HG03280 (cell line): ENCODE data around the gene DIP2B.
"Not testable (repeated sequence)": the region's sequence is repeated elsewhere in the genome, so short reads cannot be mapped to it uniquely, and the experiment has no call there.

ENCODE experiments used
- ATAC-seq: cut with Tn5 transposase; IDR thresholded peaks from one replicate; pipeline ENCODE4 v1.9.1; 2021; ENCODE audit warnings: mild to moderate bottlenecking, moderate library complexity; ENCODE audit not compliant: unreplicated experiment

Gene DIP2B

GRCh38 chr12:50662116-50662510 is 157.3 kb downstream of the DIP2B start:
- ATAC-seq = no peak

- no peak for ATAC-seq
Observed at GRCh38 chr12:50665170-50665569, 160.4 kb downstream of the DIP2B start.

DNA sequence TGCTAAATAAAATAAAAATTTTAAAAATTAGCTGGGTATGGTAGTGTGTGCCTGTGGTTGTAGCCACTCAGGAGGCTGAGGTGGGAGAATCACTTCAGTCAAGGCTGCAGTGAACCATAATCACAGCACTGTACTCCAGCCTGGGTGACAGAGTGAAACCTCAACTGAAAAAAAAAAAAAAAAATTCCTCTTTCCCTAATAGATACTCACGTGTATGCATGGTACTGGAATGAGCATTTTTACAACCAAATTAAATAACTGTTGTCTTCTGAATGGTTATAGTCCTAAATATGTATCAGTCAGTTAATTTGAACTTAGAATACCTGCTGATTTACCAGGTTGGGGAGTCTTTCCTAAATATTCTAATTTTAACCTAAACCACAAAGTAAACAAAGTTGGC is 160.8 kb downstream of the DIP2B start:
- no peak for ATAC-seq

DNA sequence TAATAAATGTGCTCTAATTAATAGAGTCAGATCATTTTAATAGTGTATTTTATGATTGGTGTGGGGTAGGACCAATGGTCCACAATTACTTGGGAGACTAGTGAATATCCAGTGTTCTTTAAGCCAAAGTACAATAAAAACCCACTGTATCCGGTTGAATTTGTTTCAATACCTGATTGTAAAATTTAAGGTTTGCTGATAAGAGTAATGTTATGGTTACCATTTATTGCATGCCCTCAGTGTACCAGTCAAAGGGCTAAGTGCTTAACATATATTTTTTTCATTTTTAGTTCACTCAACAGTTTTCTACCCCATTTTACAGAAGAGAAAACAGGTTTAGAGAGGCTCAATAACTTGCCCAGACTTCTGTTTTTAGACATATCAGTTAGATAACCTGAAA is 161.2 kb downstream of the DIP2B start:
- ATAC-seq = no peak

DNA sequence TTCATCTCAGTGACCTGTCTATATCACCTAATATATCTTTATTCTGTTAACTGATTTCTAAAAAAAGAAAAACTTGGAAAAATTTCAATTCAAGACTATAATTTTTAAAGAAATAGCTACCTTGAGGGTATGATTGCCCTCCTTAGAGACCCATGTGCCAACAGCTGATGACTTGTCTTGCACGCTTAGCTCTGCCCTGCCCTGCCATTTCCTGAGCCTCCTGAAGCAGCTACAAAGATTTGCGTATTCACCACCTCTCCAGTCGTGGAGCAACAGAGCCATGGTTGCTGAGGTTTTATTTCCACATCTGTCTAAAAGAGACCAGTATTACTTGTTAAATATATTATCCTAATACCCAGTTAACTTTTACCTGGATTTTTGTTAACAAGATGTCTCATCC is 167.4 kb downstream of the DIP2B start:
- no peak for ATAC-seq

DNA sequence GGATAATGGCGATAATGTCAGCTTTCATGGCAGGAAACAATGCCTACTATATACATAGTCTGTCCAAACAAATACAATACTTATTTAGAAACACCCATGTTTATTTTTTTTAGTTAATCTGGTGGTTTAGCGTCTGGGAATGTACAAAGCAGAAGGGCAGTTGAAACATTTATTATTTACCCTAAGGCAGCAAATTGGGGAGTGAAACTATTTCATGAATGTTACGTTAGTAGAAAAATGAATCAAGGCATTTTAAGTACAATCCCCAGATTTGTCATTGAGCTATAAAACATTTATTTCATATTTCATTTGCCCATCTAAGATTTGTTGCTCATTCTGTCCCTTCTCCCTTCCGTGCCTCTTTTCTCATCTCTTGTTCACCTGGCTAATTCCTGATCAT is 172.0 kb downstream of the DIP2B start:
- no peak for ATAC-seq

DNA sequence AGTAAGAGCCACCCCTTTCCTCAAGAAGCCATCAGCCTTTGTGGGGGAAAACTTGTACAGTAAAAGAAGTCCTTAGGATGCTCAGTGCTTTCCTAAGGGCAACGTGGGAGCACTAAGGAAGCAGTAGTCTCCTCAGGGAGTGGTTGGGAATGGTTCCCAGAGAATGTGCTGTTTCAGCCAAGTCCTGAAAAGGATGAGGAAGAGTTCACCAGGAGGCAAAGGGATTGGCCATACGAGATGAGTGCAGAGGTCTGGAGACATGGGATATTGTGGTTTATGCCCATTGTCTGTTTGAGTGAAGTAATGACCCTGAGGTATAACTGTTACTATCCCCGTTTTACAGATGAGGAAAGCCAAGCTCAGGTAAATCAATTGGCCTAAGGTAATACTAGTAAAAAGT is 173.1 kb downstream of the DIP2B start:
- ATAC-seq = no peak

DNA sequence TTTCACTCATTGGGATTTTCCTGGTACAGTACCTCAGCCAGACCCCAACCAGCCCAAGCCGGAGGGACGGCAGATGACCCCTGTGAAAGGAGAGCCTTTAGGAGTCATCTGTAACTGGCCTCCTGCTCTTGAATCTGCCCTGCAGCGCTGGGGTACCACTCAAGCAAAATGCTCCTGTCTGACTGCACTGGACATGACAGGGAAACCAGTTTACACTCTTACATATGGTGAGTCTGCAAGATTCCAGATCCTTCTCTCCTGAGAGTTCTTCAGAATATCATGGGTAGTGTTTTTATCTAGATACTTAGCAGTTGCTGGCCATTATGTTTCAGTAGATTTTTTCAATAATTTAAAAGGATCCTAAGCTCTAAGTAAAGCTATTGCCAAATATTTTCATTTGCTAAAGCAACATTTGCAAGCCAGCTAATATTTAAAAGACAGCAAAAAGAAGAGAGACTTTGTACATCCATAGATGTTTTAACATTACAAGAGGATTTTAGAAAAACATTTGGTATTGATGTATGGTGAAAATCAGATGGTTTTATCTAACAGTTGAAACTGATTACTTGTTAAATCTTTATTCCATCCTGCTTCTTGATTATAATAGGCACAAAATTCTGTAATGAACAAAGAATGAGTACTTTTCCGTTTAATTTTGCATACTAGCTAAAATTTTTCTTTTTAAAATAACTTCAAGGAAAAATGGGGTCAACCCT is 174.0 kb downstream of the DIP2B start:
- ATAC-seq = no peak

DNA sequence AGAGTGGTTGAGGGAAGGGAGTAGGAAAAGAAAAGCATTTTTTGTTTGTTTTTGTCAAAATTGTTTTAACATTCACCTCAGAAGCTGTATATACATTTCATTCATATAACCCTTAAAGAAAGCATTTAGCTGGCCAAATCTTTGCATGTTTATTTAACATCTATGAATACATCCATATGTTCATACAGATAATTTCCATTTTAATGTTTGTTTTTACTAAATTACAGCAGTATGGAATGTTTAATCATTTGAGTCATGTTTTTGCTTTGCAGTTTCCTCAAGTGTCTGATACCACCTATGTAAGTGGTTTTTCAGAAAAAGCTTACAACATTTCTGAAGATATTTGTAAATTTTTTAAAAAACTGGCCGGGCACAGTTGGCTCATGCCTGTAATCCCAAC is 174.8 kb downstream of the DIP2B start:
- ATAC-seq = no peak

- not testable (repeated sequence) for ATAC-seq
Observed at GRCh38 chr12:50681064-50681463, 176.3 kb downstream of the DIP2B start.

GRCh38 chr12:50685641-50686040 is 180.9 kb downstream of the DIP2B start:
- no peak for ATAC-seq

DNA sequence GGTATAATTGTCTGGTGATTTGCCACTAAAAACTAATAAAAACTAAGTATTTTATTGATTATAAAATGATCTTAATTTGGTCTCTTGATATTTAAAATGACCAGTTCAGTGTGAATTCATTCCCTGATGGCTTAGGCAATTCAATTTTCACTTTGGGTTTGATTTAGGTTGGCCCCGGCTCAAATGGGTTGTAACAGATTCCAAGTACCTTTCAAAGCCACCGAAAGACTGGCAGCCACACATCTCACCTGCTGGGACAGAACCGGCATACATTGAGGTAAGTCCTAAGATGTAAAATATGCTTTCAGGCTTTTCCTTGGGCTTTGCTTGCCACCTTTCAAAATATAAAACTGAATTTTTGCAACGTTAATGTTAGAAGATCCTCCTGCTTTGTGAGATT is 181.6 kb downstream of the DIP2B start:
- ATAC-seq = no peak

- no peak for ATAC-seq
Observed at GRCh38 chr12:50686976-50687375, 182.2 kb downstream of the DIP2B start.

- no peak for ATAC-seq
Observed at GRCh38 chr12:50689437-50689836, 184.7 kb downstream of the DIP2B start.

DNA sequence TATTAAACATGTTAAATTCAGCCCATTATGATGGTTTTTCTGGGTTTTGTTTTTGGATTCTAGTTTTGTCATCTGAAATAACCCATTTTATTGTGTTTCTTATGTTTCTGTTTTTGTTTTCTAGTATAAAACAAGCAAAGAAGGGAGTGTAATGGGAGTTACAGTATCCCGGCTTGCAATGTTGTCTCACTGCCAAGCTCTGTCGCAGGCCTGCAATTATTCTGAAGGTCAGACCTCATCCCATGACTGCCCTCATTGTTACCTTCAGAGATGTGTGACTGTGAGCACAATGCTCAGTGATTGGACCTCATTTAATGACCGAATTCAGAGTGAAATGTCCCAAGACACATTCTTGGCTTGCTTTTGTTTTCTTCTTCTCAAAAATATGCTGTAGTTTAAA is 186.1 kb downstream of the DIP2B start:
- no peak for ATAC-seq

- ATAC-seq = no peak
Observed at GRCh38 chr12:50695961-50696360, 191.2 kb downstream of the DIP2B start.

DNA sequence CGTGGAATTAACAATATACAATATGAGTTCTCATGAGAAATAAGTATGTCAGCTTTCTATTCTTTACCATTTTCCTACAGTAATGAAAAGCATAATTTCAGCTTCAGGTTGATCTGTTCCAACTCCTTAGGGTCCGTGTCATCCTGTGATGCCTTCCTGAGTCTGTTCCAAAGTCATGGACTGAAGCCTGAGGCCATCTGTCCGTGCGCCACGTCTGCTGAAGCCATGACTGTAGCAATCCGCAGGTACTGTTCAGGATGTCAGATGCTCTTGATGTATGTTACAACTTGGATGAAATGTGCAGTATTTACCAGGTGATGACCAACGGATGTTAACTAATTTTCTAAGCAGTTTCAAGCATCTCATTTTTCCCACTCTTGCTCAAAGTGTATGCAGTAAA is 192.1 kb downstream of the DIP2B start:
- ATAC-seq = no peak

- no peak for ATAC-seq
Observed at GRCh38 chr12:50699154-50699553, 194.4 kb downstream of the DIP2B start.

- no peak for ATAC-seq
Observed at GRCh38 chr12:50699940-50700339, 195.2 kb downstream of the DIP2B start.

DNA sequence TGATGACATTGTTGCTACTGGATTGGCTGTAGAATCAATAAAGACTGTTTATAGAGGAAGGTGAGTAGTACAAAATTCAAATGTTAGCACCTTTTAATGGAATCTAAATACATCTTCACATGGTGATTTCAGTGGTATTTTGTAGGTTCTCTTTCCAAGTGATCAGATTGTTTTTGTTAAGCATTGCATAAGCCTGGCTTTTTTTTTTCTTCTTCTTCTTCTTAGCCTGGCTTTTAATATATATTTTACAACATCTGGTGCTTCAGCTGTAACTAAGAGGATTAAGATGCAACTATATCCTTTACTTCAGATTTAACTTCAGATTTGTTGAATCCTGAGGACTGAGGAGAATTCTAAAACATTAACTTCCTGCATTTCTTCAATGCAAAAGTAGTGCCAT is 201.8 kb downstream of the DIP2B start:
- no peak for ATAC-seq

- ATAC-seq = no peak
Observed at GRCh38 chr12:50707396-50707795, 202.6 kb downstream of the DIP2B start.

DNA sequence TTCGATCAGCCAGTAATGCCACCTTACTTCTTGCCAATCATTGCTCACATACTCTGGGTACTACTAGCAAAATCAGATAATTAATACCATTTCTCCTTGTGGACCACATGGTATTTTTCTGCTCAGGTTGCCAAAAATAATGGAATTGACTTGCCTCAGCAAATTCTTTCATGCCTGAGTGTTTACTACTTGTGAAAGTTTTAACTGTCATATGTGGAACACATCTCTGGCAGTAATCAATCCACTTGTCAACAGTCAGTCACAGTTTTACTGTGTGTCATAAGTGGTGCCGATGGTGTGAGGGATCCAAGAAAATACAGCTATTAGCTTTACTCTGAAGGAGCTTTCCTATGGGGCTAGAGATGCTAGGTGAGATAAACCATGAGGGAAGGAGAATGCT is 203.8 kb downstream of the DIP2B start:
- ATAC-seq = no peak

DNA sequence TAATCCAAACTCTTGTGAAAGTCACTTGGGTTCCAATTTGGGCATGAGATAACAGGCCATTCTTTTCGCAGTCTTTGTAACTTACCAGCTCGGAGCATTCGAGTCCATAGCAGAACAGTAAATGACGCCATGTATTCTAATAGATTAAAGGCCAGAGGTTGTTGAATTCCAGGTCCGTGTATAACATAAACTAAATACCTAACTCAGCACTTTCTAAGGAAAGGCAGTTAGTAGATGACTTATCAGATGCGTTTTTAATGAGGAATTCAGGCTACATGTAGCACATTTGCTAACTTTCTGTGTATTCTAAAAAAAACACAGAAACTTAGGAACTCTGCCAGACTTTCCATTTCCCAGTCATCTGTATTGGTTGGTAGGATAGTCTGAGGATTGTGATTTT is 206.3 kb downstream of the DIP2B start:
- no peak for ATAC-seq
